ENCODE results near the gene S100A2. TPM values are rescaled to one million over a fixed set of nuclear protein-coding genes. Genes with fewer than 3 reads are reported as not detected.

S100A2 gene
- total RNA-seq, 1 donor from 2014 or later: 3.8 TPM

DNA sequence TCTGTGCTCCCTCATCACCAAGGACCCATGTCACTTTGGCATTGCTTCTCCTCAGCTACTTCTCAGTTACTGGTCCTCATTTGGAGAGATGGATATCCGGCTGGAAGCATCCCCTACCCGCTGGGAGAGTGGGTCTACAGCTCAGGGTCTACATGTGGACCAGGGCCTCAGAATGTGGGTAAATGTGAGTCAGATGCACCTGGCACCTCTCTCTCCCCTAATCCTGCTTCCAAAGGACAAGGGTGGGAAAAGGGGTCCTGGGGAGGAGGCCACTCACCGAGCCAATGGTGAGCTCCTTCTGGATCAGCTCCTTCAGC, 30.8 kb downstream of the S100A2 start:
- Mint-ChIP-seq H3K27ac (ENCODE audit: unreplicated experiment) (peak overlapping the region; percentile 13), H3K4me3 (ENCODE audit: unreplicated experiment) (peak overlapping the region; percentile 73), H3K9me3 (ENCODE audit: unreplicated experiment) (no peaks in the 10 kb centered on the region), H3K36me3 (ENCODE audit: low read depth, unreplicated experiment) (peaks cover 2% of the 10 kb centered on the region), H3K4me1 (ENCODE audit: low read depth, unreplicated experiment) (peaks cover 33% of the 10 kb centered on the region), H3K27me3 (ENCODE audit: low read depth, unreplicated experiment) (no peaks in the 10 kb centered on the region)
- TF ChIP-seq EZH2 (IDR thresholded peaks at IDR 0.05; ENCODE audit: insufficient read depth, low read length) (no peak), CTCF (IDR thresholded peaks at IDR 0.05; ENCODE audit: insufficient read depth, low read depth, low read length) (no peak)
- H3K27ac ChIP-seq (ENCODE audit: low read depth, low read length): peak overlapping the region; percentile 90
- no peaks in the 10 kb centered on the region for H3K36me3 ChIP-seq (ENCODE audit: insufficient read depth, low read length)
- no peaks in the 10 kb centered on the region for H3K27me3 ChIP-seq (ENCODE audit: insufficient read depth, low read length)
- FAIRE-seq (no peak), DNase-seq (ENCODE audit: low read depth) (no peak)
- H3K4me3 ChIP-seq (ENCODE audit: insufficient read depth, low read depth, low read length): peak overlapping the region; percentile 85
- peaks cover 21% of the 10 kb centered on the region for H3K79me2 ChIP-seq (ENCODE audit: insufficient read depth, low read length)
- H3K9ac ChIP-seq (ENCODE audit: low read length): peak overlapping the region; percentile 97
- H3K4me1 ChIP-seq (ENCODE audit: insufficient read depth, low read length): peaks cover 41% of the 10 kb centered on the region
- peak overlapping the region; percentile 99 for H3K4me2 ChIP-seq (ENCODE audit: low read length)
- H4K20me1 ChIP-seq (ENCODE audit: insufficient read depth, low read length): no peaks in the 10 kb centered on the region
- H3K9me3 ChIP-seq (ENCODE audit: insufficient read depth, low read depth, low read length): no peaks in the 10 kb centered on the region
- no peak overlapping the region for H2AFZ ChIP-seq (ENCODE audit: low read depth, low read length)

DNA sequence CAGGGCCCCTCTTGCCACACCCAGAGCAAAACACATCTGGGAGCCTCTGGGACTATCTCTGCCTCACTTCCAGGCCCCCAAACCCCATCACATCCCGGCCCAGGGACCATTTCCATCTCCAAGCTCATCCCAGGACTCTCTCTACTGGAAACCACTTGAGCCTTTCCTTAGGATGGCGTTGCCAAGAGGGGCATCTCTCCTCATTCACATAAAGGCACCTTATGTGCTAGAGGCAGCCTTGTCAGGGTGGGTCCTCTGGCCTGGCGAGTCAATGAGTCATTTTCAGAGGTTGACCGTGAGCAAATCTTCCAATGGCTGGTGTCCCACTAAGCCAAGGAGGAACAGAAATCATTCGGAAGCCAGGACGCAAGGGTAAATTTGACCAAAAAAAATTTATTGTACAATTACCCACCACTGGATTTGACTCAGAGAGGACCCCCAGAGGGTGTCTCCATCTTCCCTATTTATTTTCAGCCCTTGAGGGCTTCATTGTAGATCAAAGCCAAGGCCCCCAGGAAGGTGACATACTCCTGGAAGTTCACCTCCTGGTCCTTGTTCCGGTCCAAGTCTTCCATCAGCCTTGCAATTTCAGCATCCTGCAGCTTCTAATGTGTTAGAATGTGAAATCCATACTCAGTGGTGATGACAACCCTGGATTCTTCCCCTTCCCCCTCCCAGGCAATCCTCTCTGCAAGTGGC, 31.3 kb downstream of the S100A2 start:
- H3K36me3 ChIP-seq (ENCODE audit: insufficient read depth, low read length): no peaks in the 10 kb centered on the region
- Mint-ChIP-seq H3K27me3 (ENCODE audit: low read depth, unreplicated experiment) (no peaks in the 10 kb centered on the region), H3K4me1 (ENCODE audit: low read depth, unreplicated experiment) (peaks cover 28% of the 10 kb centered on the region), H3K27ac (ENCODE audit: unreplicated experiment) (peak overlapping the region; percentile 56), H3K36me3 (ENCODE audit: low read depth, unreplicated experiment) (no peaks in the 10 kb centered on the region), H3K4me3 (ENCODE audit: unreplicated experiment) (peak overlapping the region; percentile 73), H3K9me3 (ENCODE audit: unreplicated experiment) (no peaks in the 10 kb centered on the region)
- H3K9ac ChIP-seq (ENCODE audit: low read length): peak overlapping the region; percentile 97
- no peak for TF ChIP-seq EZH2 (IDR thresholded peaks at IDR 0.05; ENCODE audit: insufficient read depth, low read length)
- TF ChIP-seq CTCF (IDR thresholded peaks at IDR 0.05; ENCODE audit: insufficient read depth, low read depth, low read length): no peak
- H4K20me1 ChIP-seq (ENCODE audit: insufficient read depth, low read length): no peaks in the 10 kb centered on the region
- DNase-seq (ENCODE audit: low read depth): peak; percentile 48
- peak overlapping the region; percentile 85 for H3K4me3 ChIP-seq (ENCODE audit: insufficient read depth, low read depth, low read length)
- H3K9me3 ChIP-seq (ENCODE audit: insufficient read depth, low read depth, low read length): no peaks in the 10 kb centered on the region
- FAIRE-seq: no peak
- H3K4me1 ChIP-seq (ENCODE audit: insufficient read depth, low read length): peaks cover 41% of the 10 kb centered on the region
- no peak overlapping the region for H2AFZ ChIP-seq (ENCODE audit: low read depth, low read length)
- H3K27ac ChIP-seq (ENCODE audit: low read depth, low read length): peak overlapping the region; percentile 90
- no peaks in the 10 kb centered on the region for H3K27me3 ChIP-seq (ENCODE audit: insufficient read depth, low read length)
- H3K79me2 ChIP-seq (ENCODE audit: insufficient read depth, low read length): peaks cover 21% of the 10 kb centered on the region
- H3K4me2 ChIP-seq (ENCODE audit: low read length): peak overlapping the region; percentile 99

GRCh38 chr1:153533689-153534201, 31.9 kb downstream of the S100A2 start:
- Histone ChIP-seq H3K79me2 (ENCODE audit: insufficient read depth, low read length) (peaks cover 21% of the 10 kb centered on the region), H3K27ac (ENCODE audit: low read depth, low read length) (peak overlapping the region; percentile 90), H3K36me3 (ENCODE audit: insufficient read depth, low read length) (no peaks in the 10 kb centered on the region), H3K9ac (ENCODE audit: low read length) (peak overlapping the region; percentile 97), H4K20me1 (ENCODE audit: insufficient read depth, low read length) (no peaks in the 10 kb centered on the region), H3K4me1 (ENCODE audit: insufficient read depth, low read length) (peaks cover 41% of the 10 kb centered on the region), H3K4me3 (ENCODE audit: insufficient read depth, low read depth, low read length) (peak overlapping the region; percentile 85), H3K9me3 (ENCODE audit: insufficient read depth, low read depth, low read length) (no peaks in the 10 kb centered on the region), H2AFZ (ENCODE audit: low read depth, low read length) (peak overlapping the region; percentile 70), H3K27me3 (ENCODE audit: insufficient read depth, low read length) (no peaks in the 10 kb centered on the region), H3K4me2 (ENCODE audit: low read length) (peak overlapping the region; percentile 99)
- Mint-ChIP-seq H3K27me3 (ENCODE audit: low read depth, unreplicated experiment) (no peaks in the 10 kb centered on the region), H3K4me3 (ENCODE audit: unreplicated experiment) (peak overlapping the region; percentile 41), H3K36me3 (ENCODE audit: low read depth, unreplicated experiment) (no peaks in the 10 kb centered on the region), H3K9me3 (ENCODE audit: unreplicated experiment) (no peaks in the 10 kb centered on the region), H3K4me1 (ENCODE audit: low read depth, unreplicated experiment) (peaks cover 28% of the 10 kb centered on the region), H3K27ac (ENCODE audit: unreplicated experiment) (peak overlapping the region; percentile 73)
- peak; percentile 64 for FAIRE-seq
- peak; percentile 90 for DNase-seq (ENCODE audit: low read depth)
- no peak for TF ChIP-seq CTCF (IDR thresholded peaks at IDR 0.05; ENCODE audit: insufficient read depth, low read depth, low read length)

Data from astrocyte (in vitro differentiated cells and primary cell).